Measurements from ENCODE around the gene SRSF2. TPM values are rescaled to one million over a fixed set of nuclear protein-coding genes. Genes with fewer than 3 reads are reported as not detected.
A peak's percentile ranks its signal among the peaks of the same experiment; 100 is the strongest.
"Not testable (repeated sequence)": the region's sequence is repeated elsewhere in the genome, so short reads cannot be mapped to it uniquely, and the experiment has no call there.

SRSF2 gene
- total RNA-seq, 1 experiment from 2014 or later = 387 TPM

DNA sequence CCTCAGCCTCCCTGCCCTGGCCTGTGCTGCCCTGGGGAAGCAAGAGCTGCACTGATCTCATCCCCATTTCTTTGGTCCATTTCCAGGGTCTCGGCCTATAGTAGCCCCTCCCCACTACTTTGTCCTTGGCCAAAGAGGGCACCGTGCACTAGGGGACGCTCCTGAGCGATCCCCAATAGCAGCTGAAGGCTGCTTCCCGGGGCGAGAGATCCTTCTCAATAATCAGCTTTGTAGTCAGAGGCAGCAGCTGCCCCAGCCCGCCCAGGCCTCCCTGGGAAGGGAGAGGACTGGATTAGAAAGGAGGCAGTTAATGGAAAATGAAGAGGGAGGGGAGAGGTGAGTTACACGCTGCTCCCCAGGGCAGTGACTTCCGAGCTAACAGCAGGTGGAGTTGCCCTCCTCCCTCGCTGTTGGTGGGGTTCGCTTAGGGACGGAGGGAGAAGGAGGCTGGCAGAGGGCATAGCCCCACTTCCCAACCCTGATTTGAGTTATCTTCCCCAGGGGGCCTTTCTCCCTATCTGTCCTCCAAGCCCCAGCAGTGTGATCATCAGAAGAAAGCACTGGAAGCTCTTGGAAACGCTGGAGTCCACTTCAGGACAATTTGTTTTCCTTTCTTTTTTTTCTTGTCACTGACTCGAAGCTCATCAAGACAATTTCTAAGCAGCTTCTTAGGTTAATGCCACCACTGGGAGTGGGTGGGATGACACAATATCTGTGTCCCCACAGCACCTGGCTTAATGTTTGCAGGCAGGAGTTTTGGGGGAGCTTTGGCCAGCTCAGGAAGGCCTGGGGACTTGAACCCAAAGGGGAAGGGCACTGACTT is 28.9 kb downstream of the SRSF2 start:
- in situ Hi-C loops (cut with HindIII; ENCODE audit: low sequenced_read_pairs) = no loop called here
- peak; percentile 37 for DNase-seq (ENCODE audit: low spot score)

DNA sequence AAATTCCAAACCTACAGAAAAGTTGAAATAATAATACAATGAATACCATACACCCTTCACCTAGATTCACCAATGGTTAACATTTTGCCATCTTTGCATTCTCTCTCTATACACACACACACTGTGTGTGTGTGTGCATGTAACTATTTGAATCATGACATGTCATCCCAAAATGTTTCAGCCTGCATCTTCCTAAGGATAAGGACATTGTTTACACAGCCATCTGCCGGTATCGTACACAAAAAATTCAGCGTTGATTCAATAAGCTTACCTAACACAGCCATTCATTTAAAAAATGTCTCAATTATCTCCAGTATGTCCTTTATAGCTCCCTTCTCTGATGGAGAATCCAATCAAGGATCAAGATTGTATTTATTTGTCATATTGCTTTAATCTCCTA is 30.3 kb downstream of the SRSF2 start:
- DNase-seq (ENCODE audit: low spot score) = no peak
- in situ Hi-C loops (cut with HindIII; ENCODE audit: low sequenced_read_pairs) = no loop called here

GRCh38 chr17:76704805-76705204 is 32.3 kb downstream of the SRSF2 start:
- in situ Hi-C loops (cut with HindIII; ENCODE audit: low sequenced_read_pairs) = no loop called here
- no peak for DNase-seq (ENCODE audit: low spot score)

DNA sequence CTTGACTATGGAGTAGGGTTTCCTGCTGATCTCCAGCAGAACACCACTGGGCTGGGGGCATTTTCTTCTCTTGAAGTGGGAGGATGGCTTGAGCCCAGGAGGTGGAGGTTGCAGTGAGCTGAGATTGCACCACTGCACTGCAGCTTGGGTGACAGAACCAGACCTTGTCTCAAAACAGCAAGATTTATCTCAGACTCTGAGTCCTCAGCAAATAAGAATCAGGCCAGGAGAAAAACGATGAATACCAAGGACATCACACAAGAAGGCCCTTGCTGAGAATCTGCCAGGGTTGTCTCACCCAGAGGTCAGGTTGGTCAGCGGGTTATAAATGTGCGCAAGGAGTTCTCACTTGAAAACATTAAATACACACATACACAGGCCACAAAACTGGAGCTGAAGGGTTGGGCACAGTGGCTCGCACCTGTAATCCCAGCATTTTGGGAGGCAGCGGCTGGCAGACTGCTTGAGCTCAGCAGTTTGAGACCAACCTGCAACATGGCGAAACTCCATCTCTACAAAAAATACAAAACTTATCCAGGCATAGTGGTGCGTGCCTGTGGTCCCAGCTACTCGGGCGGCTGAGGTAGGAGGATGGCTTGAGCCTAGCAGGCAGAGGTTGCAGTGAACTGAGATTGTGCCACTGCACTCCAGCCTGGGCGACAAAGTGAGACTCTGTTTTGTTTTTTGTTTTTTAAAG is 34.0 kb downstream of the SRSF2 start:
- in situ Hi-C loops (cut with HindIII; ENCODE audit: low sequenced_read_pairs) = no loop called here
- DNase-seq (ENCODE audit: low spot score) = no peak

DNA sequence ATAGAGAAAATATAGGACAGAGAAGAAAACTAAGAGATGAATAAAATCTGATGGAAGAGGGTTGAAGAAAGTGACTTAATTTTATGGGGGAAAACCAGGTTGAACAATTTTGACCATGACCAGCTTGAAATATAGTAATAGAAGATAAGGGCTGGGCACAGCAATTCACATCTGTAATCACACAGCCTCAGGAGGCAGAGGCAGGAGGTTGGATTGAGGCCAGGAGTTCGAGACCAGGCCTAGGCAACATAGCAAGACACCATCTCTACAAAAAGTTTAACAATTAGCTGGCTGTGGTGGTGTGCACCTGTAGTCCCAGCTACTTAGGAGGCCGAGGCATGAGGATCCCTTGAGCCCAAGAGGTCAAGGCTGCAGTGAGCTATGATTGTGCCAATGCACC is 35.1 kb downstream of the SRSF2 start:
- in situ Hi-C loops (cut with HindIII; ENCODE audit: low sequenced_read_pairs) = no loop called here
- DNase-seq (ENCODE audit: low spot score) = no peak

DNA sequence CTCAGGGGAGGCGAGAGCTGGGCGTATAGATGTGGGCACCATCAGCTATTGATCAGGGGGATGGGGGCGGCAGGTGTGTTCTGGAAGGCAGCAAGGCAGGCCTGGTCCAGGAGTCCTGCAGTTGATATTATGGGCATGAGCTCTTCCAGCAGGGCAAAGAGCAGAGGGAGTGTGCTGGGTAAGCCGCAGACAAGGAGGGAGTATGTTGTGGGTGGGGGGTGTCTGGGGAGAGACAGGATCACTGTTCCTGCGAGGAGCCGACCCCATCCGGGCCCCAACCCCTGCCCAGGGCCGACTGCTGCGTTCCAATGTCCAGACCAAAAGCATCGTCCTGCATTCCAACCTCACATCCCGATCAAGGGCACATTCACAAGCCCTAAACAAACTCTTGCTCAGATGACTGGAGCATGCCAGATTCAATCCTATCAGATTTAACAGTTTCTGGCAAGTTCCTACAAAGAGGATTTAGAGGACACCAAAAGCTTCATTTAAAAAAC is 35.6 kb downstream of the SRSF2 start:
- in situ Hi-C loops (cut with HindIII; ENCODE audit: low sequenced_read_pairs) = no loop called here
- DNase-seq (ENCODE audit: low spot score) = no peak

- DNase-seq (ENCODE audit: low spot score) = peak; percentile 79
These were observed 36.3 kb downstream of the SRSF2 start for GRCh38 chr17:76700617-76701470.

DNA sequence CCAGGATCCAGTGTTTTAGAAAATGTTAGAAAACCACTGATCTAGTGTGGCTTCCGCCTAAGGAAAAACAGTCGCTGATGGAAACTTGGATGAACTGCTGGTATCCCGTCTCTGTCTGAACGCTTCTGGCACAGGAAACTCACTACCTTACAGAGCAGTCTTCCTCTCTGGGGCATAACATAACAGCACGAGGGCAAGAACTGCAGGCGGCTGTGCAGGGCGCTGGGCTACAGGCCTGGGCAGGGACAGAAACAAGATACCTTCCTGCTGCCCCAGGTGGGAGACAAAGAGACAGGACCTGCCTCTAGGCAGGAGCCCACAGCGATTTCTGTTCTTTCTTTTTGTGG is 36.9 kb downstream of the SRSF2 start:
- DNase-seq (ENCODE audit: low spot score) = no peak
- in situ Hi-C loops (cut with HindIII; ENCODE audit: low sequenced_read_pairs) = no loop called here

More at GRCh38 chr17:76700617-76701470, 36.3 kb downstream of the SRSF2 start:
- in situ Hi-C loops (cut with HindIII; ENCODE audit: low sequenced_read_pairs) = no loop called here

- in situ Hi-C loops (cut with HindIII; ENCODE audit: low sequenced_read_pairs) = loop anchor here (25.0 kb wide), 1 partner anchor 236 kb away; the partner anchor contains the start of genes AANAT and UBE2O
- DNase-seq (ENCODE audit: low spot score) = not testable (repeated sequence)
These were observed 38.6 kb downstream of the SRSF2 start for GRCh38 chr17:76698466-76698977.

DNA sequence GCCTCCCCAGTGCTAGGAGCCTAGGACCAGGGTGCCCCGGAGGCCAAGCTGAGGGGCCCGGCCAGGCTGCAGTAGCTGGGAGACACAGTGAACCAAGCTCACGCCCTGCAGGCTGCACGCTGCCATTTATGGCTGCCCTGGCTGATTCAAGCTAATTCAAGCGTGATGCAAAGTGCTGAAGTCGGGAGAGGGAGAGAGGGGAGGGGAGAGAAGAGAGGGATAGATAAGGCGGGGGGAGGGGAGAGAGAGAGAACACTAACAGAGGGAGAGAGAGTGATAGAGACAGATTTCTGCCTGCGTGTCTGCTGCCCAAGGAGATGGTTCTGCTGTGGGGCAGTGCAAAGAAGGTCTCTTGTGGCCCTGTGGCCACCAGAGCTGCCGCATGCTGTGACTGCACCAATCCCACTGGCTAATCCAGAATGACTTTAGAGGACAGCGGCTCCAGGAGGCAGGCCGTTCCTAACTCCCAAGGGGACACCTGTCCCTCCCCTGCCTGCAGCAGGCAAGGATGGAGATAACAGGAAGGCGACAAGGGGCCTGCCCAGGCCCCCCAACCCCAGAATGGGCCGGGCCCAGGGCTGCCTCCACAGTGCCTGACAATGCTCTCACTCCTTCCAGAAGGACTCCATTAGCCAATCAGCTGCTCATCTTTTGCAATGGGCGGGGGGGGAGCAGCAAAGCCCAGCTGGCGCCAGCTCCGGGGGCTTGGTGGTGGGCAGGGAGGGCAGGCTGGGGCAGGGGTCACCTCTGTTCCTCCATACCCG is 39.2 kb downstream of the SRSF2 start:
- in situ Hi-C loops (cut with HindIII; ENCODE audit: low sequenced_read_pairs) = loop anchor here (25.0 kb wide), 1 partner anchor 236 kb away; the partner anchor contains the start of genes AANAT and UBE2O
- peak; percentile 58 for DNase-seq (ENCODE audit: low spot score)

DNA sequence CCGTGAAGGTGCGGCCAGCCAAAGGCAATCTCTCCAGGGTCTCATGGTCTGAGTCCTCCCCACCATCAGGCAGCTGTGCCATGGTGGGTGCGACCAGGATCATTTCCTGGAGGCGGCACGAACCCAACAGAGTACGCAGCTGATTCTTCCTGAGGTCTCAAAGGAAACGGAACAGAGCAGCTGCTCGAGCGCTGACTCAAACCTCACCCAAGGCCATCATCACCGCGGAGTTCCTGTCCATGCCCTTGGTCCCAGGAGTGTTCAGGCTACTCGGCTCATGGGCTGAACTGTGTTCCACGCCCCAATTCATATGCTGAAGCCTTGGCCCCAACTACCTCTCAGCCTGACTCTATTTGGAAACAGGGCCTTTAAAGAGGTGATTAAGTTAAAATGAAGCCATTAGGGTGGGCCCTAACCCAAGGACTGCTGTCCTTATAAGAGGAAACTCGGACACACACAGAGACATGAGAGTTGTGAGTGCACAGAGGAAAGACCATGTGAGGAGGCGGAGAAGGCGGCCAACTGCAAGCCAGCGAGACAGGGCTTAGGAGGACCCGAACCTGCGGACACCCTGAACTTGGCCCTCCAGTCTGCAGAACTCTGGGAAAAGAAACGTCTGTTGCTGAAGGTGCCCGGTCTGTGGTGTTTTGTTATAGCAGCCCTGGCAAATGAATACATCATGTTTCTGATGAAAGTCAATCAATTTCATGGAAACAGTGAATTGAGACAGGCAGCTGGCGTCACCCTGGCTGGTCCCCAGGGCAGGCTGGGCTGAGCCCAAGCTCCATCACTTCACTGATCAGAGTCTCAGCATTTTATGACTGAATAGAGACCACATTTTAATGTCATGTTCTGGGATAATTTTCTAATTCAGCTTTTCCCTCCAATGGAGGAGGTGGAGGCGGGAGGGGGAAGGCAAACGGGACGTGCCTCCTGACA is 40.1 kb downstream of the SRSF2 start:
- in situ Hi-C loops (cut with HindIII; ENCODE audit: low sequenced_read_pairs) = loop anchor here (25.0 kb wide), 1 partner anchor 235 kb away; the partner anchor contains the start of genes AANAT and UBE2O
- no peak for DNase-seq (ENCODE audit: low spot score)

GRCh38 chr17:76695059-76695831 is 41.9 kb downstream of the SRSF2 start:
- DNase-seq (ENCODE audit: low spot score) = no peak
- in situ Hi-C loops (cut with HindIII; ENCODE audit: low sequenced_read_pairs) = loop anchor here (25.0 kb wide), 1 partner anchor 233 kb away; the partner anchor contains the start of genes AANAT and UBE2O

GRCh38 chr17:76691379-76692191 is 45.5 kb downstream of the SRSF2 start:
- in situ Hi-C loops (cut with HindIII; ENCODE audit: low sequenced_read_pairs) = loop anchor here (25.0 kb wide), 1 partner anchor 229 kb away; the partner anchor contains the start of genes AANAT and UBE2O
- no peak for DNase-seq (ENCODE audit: low spot score)

- in situ Hi-C loops (cut with HindIII; ENCODE audit: low sequenced_read_pairs) = loop anchor here (25.0 kb wide), 1 partner anchor 228 kb away; the partner anchor contains the start of genes AANAT and UBE2O
- DNase-seq (ENCODE audit: low spot score) = no peak
These were observed 46.4 kb downstream of the SRSF2 start for GRCh38 chr17:76690596-76691280.

- DNase-seq (ENCODE audit: low spot score) = no peak
- in situ Hi-C loops (cut with HindIII; ENCODE audit: low sequenced_read_pairs) = loop anchor here (25.0 kb wide), 1 partner anchor 228 kb away; the partner anchor contains the start of genes AANAT and UBE2O
These were observed 47.3 kb downstream of the SRSF2 start for GRCh38 chr17:76689859-76690258.
